Esophagus muscularis mucosa (tissue), 3 donors: ENCODE measurements around the gene GPATCH8.

Experiments used
- CTCF ChIP-seq, 3 experiments: fragments of 200-600 bp in 2 of 3; fragments of 450-650 bp in 1 of 3; sonication (generic) in 2 of 3; IDR thresholded peaks; one replicate each; pipeline ENCODE4 v1.5.1; 2017 to 2019; ENCODE audit warnings: antibody characterized with exemption in 3 of 3, mild to moderate bottlenecking in 2 of 3, moderate library complexity in 1 of 3
- POLR2A ChIP-seq: fragments of 450-650 bp; IDR thresholded peaks from one replicate; pipeline ENCODE4 v1.6.1; 2017; ENCODE audit warnings: antibody characterized with exemption, moderate library complexity, mild to moderate bottlenecking, low read depth

GRCh38 chr17:44362949-44363612 is 140.1 kb downstream of the GPATCH8 start:
- TF ChIP-seq CTCF (IDR thresholded peaks at IDR 0.05) (no peak), POLR2A (no peak)
